CD8-positive, alpha-beta memory T cell (primary cell): ENCODE measurements around the gene SNX12. TPM values are rescaled to one million over a fixed set of nuclear protein-coding genes. Genes with fewer than 3 reads are reported as not detected.

ENCODE experiments used
- CTCF ChIA-PET: fragments of 350-600 bp; sonication (Branson Sonifier 250); formaldehyde crosslinking; loops from one replicate; lab custom pipeline; 2021; ENCODE audit warnings: antibody characterized with exemption; lab: Charles Lee
- POLR2A ChIA-PET: fragments of 350-600 bp; sonication (Branson Sonifier 250); formaldehyde crosslinking; loops from one replicate; lab custom pipeline; 2021; ENCODE audit warnings: antibody characterized with exemption; lab: Charles Lee
- DNase-seq, 5 donors: peaks; one replicate each; pipeline versions ENCODE4 v3.0.0 to v3.0.0-alpha.2; 2020 to 2022; ENCODE audit warnings: mixed read lengths in 1 of 5
- H3K27ac ChIP-seq: one replicate; pipeline ENCODE4 v1.7.0; 2013; ENCODE audit warnings: low read depth, mild to moderate bottlenecking, low read length, moderate library complexity
- H3K27me3 ChIP-seq: 2 replicates; pipeline ENCODE4 v1.7.0; 2013; ENCODE audit warnings: low read length, mild to moderate bottlenecking; ENCODE audit not compliant: insufficient read depth, poor library complexity, severe bottlenecking
- H3K36me3 ChIP-seq: 2 replicates; pipeline ENCODE4 v1.7.0; 2013; ENCODE audit warnings: mild to moderate bottlenecking, low read length, moderate library complexity; ENCODE audit not compliant: insufficient read depth
- H3K4me1 ChIP-seq: 2 replicates; pipeline ENCODE4 v1.7.0; 2013; ENCODE audit warnings: mild to moderate bottlenecking, low read length, moderate library complexity; ENCODE audit not compliant: insufficient read depth
- H3K4me3 ChIP-seq: 2 replicates; pipeline ENCODE4 v1.7.0; 2013; ENCODE audit warnings: mild to moderate bottlenecking, low read length
- H3K9me3 ChIP-seq: 2 replicates; pipeline ENCODE4 v1.7.0; 2013; ENCODE audit warnings: mild to moderate bottlenecking, low read length
- H3K27ac Mint-ChIP-seq, 8 donors: one replicate each; pipeline ENCODE4 v1.8.0; 2020 to 2021; ENCODE audit warnings: mixed read lengths in 8 of 8, mild to moderate bottlenecking in 6 of 8, inconsistent platforms in 3 of 8, moderate library complexity in 3 of 8
- H3K27me3 Mint-ChIP-seq, 2 donors: one replicate each; pipeline ENCODE4 v1.8.0; 2020 to 2021; ENCODE audit warnings: mixed read lengths in 2 of 2, mild to moderate bottlenecking in 1 of 2, moderate library complexity in 1 of 2
- H3K36me3 Mint-ChIP-seq, 3 donors: one replicate each; pipeline ENCODE4 v1.8.0; 2020 to 2021; ENCODE audit warnings: mixed read lengths in 3 of 3, inconsistent platforms in 1 of 3, mild to moderate bottlenecking in 1 of 3
- H3K4me1 Mint-ChIP-seq, 3 donors: one replicate each; pipeline ENCODE4 v1.8.0; 2020 to 2021; ENCODE audit warnings: mixed read lengths in 3 of 3, inconsistent platforms in 1 of 3, mild to moderate bottlenecking in 1 of 3
- H3K4me3 Mint-ChIP-seq, 7 donors: one replicate each; pipeline ENCODE4 v1.8.0; 2020 to 2021; ENCODE audit warnings: mixed read lengths in 7 of 7, mild to moderate bottlenecking in 6 of 7, moderate library complexity in 4 of 7, inconsistent platforms in 2 of 7
- H3K9me3 Mint-ChIP-seq, 5 donors: one replicate each; pipeline ENCODE4 v1.8.0; 2020 to 2022; ENCODE audit warnings: mixed read lengths in 5 of 5, mild to moderate bottlenecking in 3 of 5, moderate library complexity in 2 of 5, inconsistent platforms in 1 of 5
- polyA plus RNA-seq: library from polyadenylated mRNA; unstranded; fragments of 300-500 nt; fragmentation: Illumina TruSeq; gene quantifications from one replicate; pipeline ENCODE4 v1.2.3, GENCODE V29; 2021
- total RNA-seq, 2 experiments: library from RNA; stranded (reverse); gene quantifications; one replicate each; pipeline ENCODE4 v1.2.3, GENCODE V29; 2021

SNX12 gene
- total RNA-seq (10 to 100 TPM; 56.5 to 60.0 TPM), polyA plus RNA-seq (4.3 TPM)

DNA sequence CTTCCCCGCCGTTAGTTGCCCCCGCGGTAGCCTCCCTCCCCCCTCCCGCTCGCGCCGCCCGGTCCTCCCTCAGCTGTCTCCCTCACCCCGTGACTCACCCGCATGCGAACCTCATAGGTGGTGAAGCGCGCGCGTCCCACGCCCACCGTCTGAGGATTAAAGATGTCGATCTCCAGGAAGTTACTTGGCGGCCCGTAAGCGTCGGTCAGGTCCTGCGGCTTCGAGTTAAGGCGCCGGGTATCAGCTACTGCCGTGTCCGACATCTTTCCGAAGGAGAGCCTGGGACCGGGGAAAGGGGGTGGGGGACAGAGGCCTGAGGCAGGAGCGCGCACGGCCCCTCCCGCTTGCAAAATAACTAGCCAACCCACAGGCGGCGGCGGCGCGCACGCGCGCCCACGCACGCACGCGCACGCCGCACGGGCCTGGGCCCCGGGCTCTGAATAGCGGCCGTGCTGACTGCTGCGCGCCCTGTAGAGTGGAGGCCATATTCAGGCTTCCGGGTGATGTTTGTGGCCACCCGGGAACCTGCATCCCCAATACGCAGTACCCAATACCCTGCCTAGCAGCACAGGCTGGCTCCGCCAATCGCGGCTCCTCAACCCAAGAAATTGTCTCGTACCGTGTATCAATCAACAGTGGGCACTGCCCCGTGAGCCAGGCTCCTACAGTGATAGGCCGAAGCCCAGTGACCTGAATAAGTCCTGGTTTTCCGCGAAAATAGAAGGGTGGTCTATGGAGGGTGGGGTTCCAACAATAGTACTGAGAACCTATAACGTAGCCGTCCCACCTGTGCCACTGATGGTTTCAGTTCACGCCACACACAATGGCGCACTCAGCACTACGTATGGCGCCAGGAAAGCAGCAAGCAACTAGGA is at the start of gene SNX12:
TSS of gene SNX12 (minus strand) at position 291 of the 875 bp plus-strand sequence. CDS start at position 263, 28 bp downstream.
- peak within 1 kb of the TSS; percentile 82 for H3K27ac ChIP-seq
- H3K27me3 Mint-ChIP-seq = peaks cover 2 to 6% of the 10 kb centered on the region in 2 donors
- ChIA-PET POLR2A (interaction anchor here (0.6 to 1.6 kb wide), 5 partner anchors 33 to 221 kb away, joined by 3 to 8 read pairs (median 5); partner anchors contain the start of genes IL2RG and MED12), CTCF (interaction anchor here (1.1 kb wide), 1 partner anchor 62 kb away, joined by 5 read pairs; no protein-coding TSS in a partner anchor)
- H3K36me3 ChIP-seq = no peaks in the 10 kb centered on the region
- H3K4me1 ChIP-seq = no peaks in the 10 kb centered on the region
- H3K9me3 ChIP-seq = no peaks in the 10 kb centered on the region
- H3K4me1 Mint-ChIP-seq = peaks cover 14 to 27% (median 20%) of the 10 kb centered on the region in 3 donors
- H3K27ac Mint-ChIP-seq = peak within 1 kb of the TSS; percentile 93 to 99 (median 97)
- peak; percentile 73 to 94 (median 88) for DNase-seq
- peak within 1 kb of the TSS; percentile 84 to 99 (median 92) for H3K4me3 Mint-ChIP-seq
- H3K4me3 ChIP-seq = peak within 1 kb of the TSS; percentile 87
- no peaks in the 10 kb centered on the region for H3K9me3 Mint-ChIP-seq
- peaks cover 0 to 18% (median 0%) of the 10 kb centered on the region in 3 donors for H3K36me3 Mint-ChIP-seq
- H3K27me3 ChIP-seq = no peaks in the 10 kb centered on the region

DNA sequence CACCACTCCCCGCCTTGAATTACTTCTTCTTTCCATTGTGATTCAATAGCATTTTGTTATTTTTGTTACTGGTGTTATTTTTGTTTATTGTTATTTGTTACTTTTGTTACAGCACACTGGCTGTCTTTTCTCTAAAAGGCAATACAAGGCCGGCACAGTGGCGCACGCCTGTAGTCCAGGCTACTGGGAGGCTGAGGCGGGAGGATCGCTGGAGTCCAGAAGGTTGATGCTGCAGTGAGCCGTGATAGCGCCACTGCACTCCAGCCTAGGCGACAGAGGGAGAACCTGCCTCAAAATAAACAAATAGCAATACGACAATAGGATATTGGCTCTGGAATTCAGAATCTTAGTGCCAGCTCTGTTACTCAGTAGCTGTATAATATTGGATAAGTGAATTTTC is 49.2 kb upstream of the SNX12 start:
- Mint-ChIP-seq H3K4me3 (no peak overlapping the region), H3K9me3 (no peaks in the 10 kb centered on the region), H3K36me3 (peaks cover 0 to 25% (median 2%) of the 10 kb centered on the region in 3 donors), H3K4me1 (peaks cover 28 to 51% (median 41%) of the 10 kb centered on the region in 3 donors), H3K27ac (peak overlapping the region; percentile 39 to 98 (median 80)), H3K27me3 (peaks cover 0 to 2% of the 10 kb centered on the region in 2 donors)
- no peaks in the 10 kb centered on the region for H3K9me3 ChIP-seq
- CTCF ChIA-PET = interaction anchor here (1.3 to 3.7 kb wide), 5 partner anchors 11 to 18 kb away, joined by 3 to 22 read pairs (median 7); no protein-coding TSS in a partner anchor
- peaks cover 31% of the 10 kb centered on the region for H3K4me1 ChIP-seq
- no peak overlapping the region for H3K4me3 ChIP-seq
- POLR2A ChIA-PET = interaction anchor here (1.6 to 2.7 kb wide), 5 partner anchors 9 to 49 kb away, joined by 5 to 13 read pairs (median 8); partner anchors contain the start of genes FOXO4 and SNX12
- H3K36me3 ChIP-seq = peaks cover 14% of the 10 kb centered on the region
- H3K27ac ChIP-seq = peak overlapping the region; percentile 61
- H3K27me3 ChIP-seq = no peaks in the 10 kb centered on the region
- no peak for DNase-seq

GRCh38 chrX:71111921-71112431 is 43.8 kb upstream of the SNX12 start:
- Histone ChIP-seq H3K27ac (peak overlapping the region; percentile 98), H3K4me3 (peak overlapping the region; percentile 99), H3K36me3 (peaks cover 30% of the 10 kb centered on the region), H3K27me3 (no peaks in the 10 kb centered on the region), H3K9me3 (no peaks in the 10 kb centered on the region), H3K4me1 (peaks cover 38% of the 10 kb centered on the region)
- ChIA-PET POLR2A (interaction anchor here (0.5 to 2.1 kb wide), 9 partner anchors 9 to 70 kb away, joined by 3 to 18 read pairs (median 4); partner anchors contain the start of gene SNX12), CTCF (interaction anchor here (0.9 to 4.5 kb wide), 5 partner anchors 11 to 422 kb away, joined by 3 to 41 read pairs (median 4); no protein-coding TSS in a partner anchor)
- peaks cover 0 to 7% of the 10 kb centered on the region in 2 donors for H3K27me3 Mint-ChIP-seq
- H3K36me3 Mint-ChIP-seq = peaks cover 13 to 49% (median 23%) of the 10 kb centered on the region in 3 donors
- DNase-seq = peak in 2 of 5 donors; percentile 58 to 59
- peaks cover 46 to 66% (median 62%) of the 10 kb centered on the region in 3 donors for H3K4me1 Mint-ChIP-seq
- H3K27ac Mint-ChIP-seq = peak overlapping the region; percentile 97 to 100 (median 98)
- no peaks in the 10 kb centered on the region for H3K9me3 Mint-ChIP-seq
- H3K4me3 Mint-ChIP-seq = peak overlapping the region; percentile 89 to 98 (median 96)

DNA sequence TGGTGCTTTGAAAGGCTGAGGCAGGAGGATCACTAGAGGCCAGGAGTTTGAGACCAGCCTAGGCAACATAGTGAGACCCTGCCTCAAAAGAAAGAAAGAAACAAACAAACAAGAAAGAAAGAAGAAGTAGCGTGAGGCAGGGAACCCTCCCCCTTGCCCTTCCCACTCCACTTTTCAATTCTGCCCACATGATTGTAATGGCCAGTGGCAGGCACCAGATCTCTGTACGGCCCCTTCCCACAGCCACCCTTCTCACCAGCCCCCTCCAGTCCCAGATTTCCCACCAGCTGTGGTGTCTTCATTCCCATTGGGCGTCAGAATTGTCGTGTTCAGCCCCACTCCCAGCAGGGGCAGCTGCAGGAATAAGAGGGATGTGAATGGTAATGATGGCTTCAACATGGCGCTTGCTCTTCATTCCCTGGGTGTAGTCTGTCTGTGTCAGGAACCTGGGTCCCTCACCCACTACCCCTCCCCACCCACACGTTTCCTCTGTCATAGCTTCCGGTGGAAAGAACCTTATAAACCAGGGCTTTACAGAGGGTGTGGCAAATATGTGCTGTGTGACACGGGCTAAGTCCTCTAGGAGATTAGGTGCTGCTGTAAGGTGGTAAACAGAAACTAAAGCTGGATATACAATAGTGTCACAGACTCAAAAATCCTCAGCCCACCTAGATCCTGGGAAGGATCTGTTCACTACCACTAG is 43.2 kb upstream of the SNX12 start, which contains the start of gene IL2RG:
TSS of gene IL2RG (minus strand) at position 437 of the 703 bp plus-strand sequence. CDS start at position 399, 38 bp downstream.
- peaks cover 30% of the 10 kb centered on the region for H3K36me3 ChIP-seq
- H3K4me1 Mint-ChIP-seq = peaks cover 51 to 73% (median 67%) of the 10 kb centered on the region in 3 donors
- H3K4me3 Mint-ChIP-seq = peak within 1 kb of the TSS; percentile 89 to 98 (median 96)
- H3K27ac Mint-ChIP-seq = peak within 1 kb of the TSS; percentile 97 to 100 (median 98)
- DNase-seq = peak; percentile 60 to 90 (median 88)
- POLR2A ChIA-PET = interaction anchor here (0.5 to 2.1 kb wide), 9 partner anchors 9 to 71 kb away, joined by 3 to 18 read pairs (median 4); partner anchors contain the start of gene SNX12
- H3K4me3 ChIP-seq = peak within 1 kb of the TSS; percentile 99
- peak within 1 kb of the TSS; percentile 98 for H3K27ac ChIP-seq
- no peaks in the 10 kb centered on the region for H3K27me3 ChIP-seq
- H3K9me3 Mint-ChIP-seq = no peaks in the 10 kb centered on the region
- no peaks in the 10 kb centered on the region for H3K9me3 ChIP-seq
- H3K27me3 Mint-ChIP-seq = peaks cover 0 to 7% of the 10 kb centered on the region in 2 donors
- CTCF ChIA-PET = interaction anchor here (1.1 to 4.5 kb wide), 4 partner anchors 10 to 422 kb away, joined by 3 to 41 read pairs (median 6); no protein-coding TSS in a partner anchor
- H3K4me1 ChIP-seq = peaks cover 44% of the 10 kb centered on the region
- peaks cover 16 to 53% (median 27%) of the 10 kb centered on the region in 3 donors for H3K36me3 Mint-ChIP-seq

- Mint-ChIP-seq H3K27ac (peak overlapping the region; percentile 97 to 100 (median 98)), H3K4me3 (peak overlapping the region; percentile 89 to 98 (median 96)), H3K9me3 (no peaks in the 10 kb centered on the region), H3K36me3 (peaks cover 16 to 61% (median 29%) of the 10 kb centered on the region in 3 donors), H3K4me1 (peaks cover 63 to 88% (median 84%) of the 10 kb centered on the region in 3 donors), H3K27me3 (peaks cover 0 to 7% of the 10 kb centered on the region in 2 donors)
- DNase-seq = peak in 2 of 5 donors; percentile 21 to 34
- Histone ChIP-seq H3K27ac (peak overlapping the region; percentile 98), H3K9me3 (no peaks in the 10 kb centered on the region), H3K27me3 (no peaks in the 10 kb centered on the region), H3K4me1 (peaks cover 64% of the 10 kb centered on the region), H3K4me3 (peak overlapping the region; percentile 99), H3K36me3 (peaks cover 30% of the 10 kb centered on the region)
- POLR2A ChIA-PET = interaction anchor here (1.9 kb wide), 1 partner anchor 9 kb away, joined by 8 read pairs; the partner anchor contains the start of gene MED12
- CTCF ChIA-PET = interaction anchor here (1.6 kb wide), 1 partner anchor 20 kb away, joined by 4 read pairs; no protein-coding TSS in a partner anchor
Measured at GRCh38 chrX:71109051-71109450, 40.9 kb upstream of the SNX12 start.

DNA sequence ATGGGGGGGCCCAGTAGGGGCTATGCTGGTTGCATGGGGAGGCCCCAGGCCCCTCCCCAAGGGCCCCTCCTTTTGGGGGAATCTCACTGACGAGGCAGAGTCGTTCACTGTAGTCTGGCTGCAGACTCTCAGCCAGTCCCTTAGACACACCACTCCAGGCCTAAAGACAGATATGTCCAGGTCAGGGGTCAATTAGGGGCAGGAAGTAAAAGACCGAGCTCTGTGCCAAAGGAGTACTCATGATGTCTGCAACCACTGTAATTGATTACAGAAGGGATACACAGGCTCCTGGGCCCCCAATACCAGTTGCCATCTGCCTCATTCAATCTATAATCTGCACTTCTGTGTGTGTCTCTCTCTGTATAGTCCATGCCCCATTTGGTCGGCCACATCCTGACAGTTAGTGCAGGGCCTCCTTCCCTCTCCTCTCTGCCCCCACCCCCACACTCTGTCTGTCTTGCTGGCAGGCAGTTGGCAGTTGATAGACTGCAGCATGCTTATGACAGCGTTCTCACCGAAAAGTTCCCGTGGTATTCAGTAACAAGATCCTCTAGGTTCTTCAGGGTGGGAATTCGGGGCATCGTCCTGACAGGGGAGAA is 39.7 kb upstream of the SNX12 start:
- POLR2A ChIA-PET = interaction anchor here (1.9 kb wide), 1 partner anchor 10 kb away, joined by 8 read pairs; the partner anchor contains the start of gene MED12
- Mint-ChIP-seq H3K36me3 (peaks cover 16 to 61% (median 29%) of the 10 kb centered on the region in 3 donors), H3K9me3 (no peaks in the 10 kb centered on the region), H3K4me1 (peaks cover 70 to 93% (median 90%) of the 10 kb centered on the region in 3 donors), H3K27ac (peak overlapping the region; percentile 85 to 100 (median 98)), H3K27me3 (peaks cover 0 to 6% of the 10 kb centered on the region in 2 donors), H3K4me3 (peak overlapping the region; percentile 89 to 98 (median 96))
- peaks cover 30% of the 10 kb centered on the region for H3K36me3 ChIP-seq
- no peaks in the 10 kb centered on the region for H3K27me3 ChIP-seq
- H3K27ac ChIP-seq = peak overlapping the region; percentile 29
- DNase-seq = peak in 4 of 5 donors; percentile 21 to 67 (median 56)
- CTCF ChIA-PET = interaction anchor here (1.6 kb wide), 1 partner anchor 21 kb away, joined by 4 read pairs; no protein-coding TSS in a partner anchor
- no peaks in the 10 kb centered on the region for H3K9me3 ChIP-seq
- H3K4me3 ChIP-seq = peak overlapping the region; percentile 99
- H3K4me1 ChIP-seq = peaks cover 67% of the 10 kb centered on the region
